ENCODE results near the gene BCAS3.

Gene BCAS3

GRCh38 chr17:60773552-60773951 is 95.9 kb downstream of the BCAS3 start:
- H3K4me2 ChIP-seq = no peak overlapping the region
- H3K27me3 ChIP-seq (ENCODE audit: insufficient read depth, low read depth) = no peaks in the 10 kb centered on the region
- H3K4me1 ChIP-seq (ENCODE audit: low read depth, poor library complexity, severe bottlenecking) = no peaks in the 10 kb centered on the region
- no peaks in the 10 kb centered on the region for H4K20me1 ChIP-seq (ENCODE audit: insufficient read depth)
- H2AFZ ChIP-seq (ENCODE audit: low read depth) = no peak overlapping the region
- H3K4me3 ChIP-seq (IDR thresholded peaks at IDR 0.05; ENCODE audit: insufficient read depth, low read depth, low read length) = no peak overlapping the region
- TF ChIP-seq CTCF (conservative IDR thresholded peaks at IDR 0.05; ENCODE audit: low read depth, low read length) = no peak
- no peaks in the 10 kb centered on the region for H3K79me2 ChIP-seq (ENCODE audit: insufficient read depth, low read depth)
- no peak overlapping the region for H3K9ac ChIP-seq
- no peak overlapping the region for H3K27ac ChIP-seq
- H3K36me3 ChIP-seq (ENCODE audit: insufficient read depth) = no peaks in the 10 kb centered on the region

GRCh38 chr17:60781880-60782412 is 104.3 kb downstream of the BCAS3 start:
- TF ChIP-seq CTCF (conservative IDR thresholded peaks at IDR 0.05; ENCODE audit: low read depth, low read length) = no peak
- Histone ChIP-seq H3K79me2 (ENCODE audit: insufficient read depth, low read depth) (no peaks in the 10 kb centered on the region), H3K4me2 (no peak overlapping the region), H2AFZ (ENCODE audit: low read depth) (no peak overlapping the region), H3K4me3 (IDR thresholded peaks at IDR 0.05; ENCODE audit: insufficient read depth, low read depth, low read length) (no peak overlapping the region), H3K9ac (no peak overlapping the region), H3K27me3 (ENCODE audit: insufficient read depth, low read depth) (no peaks in the 10 kb centered on the region), H3K4me1 (ENCODE audit: low read depth, poor library complexity, severe bottlenecking) (no peaks in the 10 kb centered on the region), H3K27ac (no peak overlapping the region), H3K36me3 (ENCODE audit: insufficient read depth) (no peaks in the 10 kb centered on the region), H4K20me1 (ENCODE audit: insufficient read depth) (no peaks in the 10 kb centered on the region)

- Histone ChIP-seq H3K27ac (no peak overlapping the region), H3K79me2 (ENCODE audit: insufficient read depth, low read depth) (no peaks in the 10 kb centered on the region), H2AFZ (ENCODE audit: low read depth) (no peak overlapping the region), H4K20me1 (ENCODE audit: insufficient read depth) (no peaks in the 10 kb centered on the region), H3K4me2 (no peak overlapping the region), H3K27me3 (ENCODE audit: insufficient read depth, low read depth) (no peaks in the 10 kb centered on the region), H3K36me3 (ENCODE audit: insufficient read depth) (no peaks in the 10 kb centered on the region), H3K4me3 (IDR thresholded peaks at IDR 0.05; ENCODE audit: insufficient read depth, low read depth, low read length) (no peak overlapping the region), H3K4me1 (ENCODE audit: low read depth, poor library complexity, severe bottlenecking) (no peaks in the 10 kb centered on the region), H3K9ac (no peak overlapping the region)
- TF ChIP-seq CTCF (conservative IDR thresholded peaks at IDR 0.05; ENCODE audit: low read depth, low read length) = no peak
Measured at GRCh38 chr17:60782742-60783141, 105.1 kb downstream of the BCAS3 start.

- Histone ChIP-seq H2AFZ (ENCODE audit: low read depth) (no peak overlapping the region), H3K4me3 (IDR thresholded peaks at IDR 0.05; ENCODE audit: insufficient read depth, low read depth, low read length) (no peak overlapping the region), H3K27me3 (ENCODE audit: insufficient read depth, low read depth) (no peaks in the 10 kb centered on the region), H3K4me1 (ENCODE audit: low read depth, poor library complexity, severe bottlenecking) (no peaks in the 10 kb centered on the region), H3K36me3 (ENCODE audit: insufficient read depth) (no peaks in the 10 kb centered on the region), H3K27ac (no peak overlapping the region), H4K20me1 (ENCODE audit: insufficient read depth) (no peaks in the 10 kb centered on the region), H3K79me2 (ENCODE audit: insufficient read depth, low read depth) (no peaks in the 10 kb centered on the region), H3K4me2 (no peak overlapping the region), H3K9ac (no peak overlapping the region)
- TF ChIP-seq CTCF (conservative IDR thresholded peaks at IDR 0.05; ENCODE audit: low read depth, low read length) = no peak
Measured at GRCh38 chr17:60790205-60790604, 112.6 kb downstream of the BCAS3 start.

Measured in KMS-11 (cell line).